Renal cortex interstitium (tissue), 15 donors: Measurements from ENCODE around the gene APBB1IP. TPM values are rescaled to one million over a fixed set of nuclear protein-coding genes. Genes with fewer than 3 reads are reported as not detected.
A peak's percentile ranks its signal among the peaks of the same experiment; 100 is the strongest.
"Not testable (repeated sequence)": the region's sequence is repeated elsewhere in the genome, so short reads cannot be mapped to it uniquely, and the experiment has no call there.

Source experiments
- DNase-seq, 11 donors: peaks; one replicate each; pipeline ENCODE4 v3.0.0-alpha.2; 2013; ENCODE audit warnings: low read depth in 9 of 11, low spot score in 4 of 11; ENCODE audit errors: extremely low read depth in 1 of 11
- long read RNA-seq, 16 experiments: transcript quantifications; one replicate each; lab custom pipeline, GENCODE V29; 2026
- polyA plus RNA-seq, 3 donors: library from polyadenylated mRNA; unstranded; fragments of 120-200 nt; gene quantifications; one replicate each; pipeline ENCODE4 v1.2.1, GENCODE V29; 2013; ENCODE audit not compliant: insufficient read length in 3 of 3

Gene APBB1IP
- 1 to 10 TPM in 2 of 3 donors, under 1 TPM in 1; 0.94 to 1.9 (median 1.4) TPM for polyA plus RNA-seq
- long read RNA-seq, donor 1 = 0 reads
- long read RNA-seq, donor 2 = 0 reads
- long read RNA-seq, donor 3 = 0 reads
- long read RNA-seq, donor 4 = 0 reads
- long read RNA-seq, donor 5 = 0 reads
- long read RNA-seq, donor 6 = 0 reads
- long read RNA-seq, donor 7 = 0 reads
- long read RNA-seq, donor 8 = 0 reads
- long read RNA-seq, donor 9 = 0 reads
- long read RNA-seq, donor 10, partial matches to known transcripts = 0 of 1 reads
- long read RNA-seq, donor 10, other reads (novel, unspliced or antisense) = 0 of 1 reads
- long read RNA-seq, donor 11 = 0 reads
- long read RNA-seq, donor 12 = 0 reads
- long read RNA-seq, donor 13 = 0 reads
- long read RNA-seq, donor 14, partial matches to known transcripts = 0 of 1 reads
- long read RNA-seq, donor 14, other reads (novel, unspliced or antisense) = 0 of 1 reads
- long read RNA-seq, donor 15 = 0 reads
- long read RNA-seq, donor 16 = 0 reads

- peak in 2 of 11 donors; percentile 4 to 5 for DNase-seq
Observed at GRCh38 chr10:26437637-26438461, at the start of gene APBB1IP. Gene APBB1IP, plus strand, starts transcription at chr10:26438341. Its CDS starts 53,986 bp downstream, at chr10:26492327.

- DNase-seq = no peak
Observed at GRCh38 chr10:26389533-26389932, 48.6 kb upstream of the APBB1IP start.

GRCh38 chr10:26391701-26392695, 46.1 kb upstream of the APBB1IP start:
- no peak for DNase-seq

GRCh38 chr10:26398353-26398752, 39.8 kb upstream of the APBB1IP start:
- not testable (repeated sequence) for DNase-seq

- DNase-seq = peak in 1 of 11 donors; percentile 2
Observed at GRCh38 chr10:26407406-26407969, 30.7 kb upstream of the APBB1IP start.

GRCh38 chr10:26408858-26409494, 29.2 kb upstream of the APBB1IP start:
- no peak for DNase-seq

GRCh38 chr10:26410356-26410755, 27.8 kb upstream of the APBB1IP start:
- DNase-seq = no peak

- no peak for DNase-seq
Observed at GRCh38 chr10:26412932-26413331, 25.2 kb upstream of the APBB1IP start.

- no peak for DNase-seq
Observed at GRCh38 chr10:26413375-26413774, 24.8 kb upstream of the APBB1IP start.

- no peak for DNase-seq
Observed at GRCh38 chr10:26417136-26417535, 21.0 kb upstream of the APBB1IP start.

- no peak for DNase-seq
Observed at GRCh38 chr10:26422977-26423376, 15.2 kb upstream of the APBB1IP start.

GRCh38 chr10:26423722-26424121, 14.4 kb upstream of the APBB1IP start:
- DNase-seq = no peak

- no peak for DNase-seq
Observed at GRCh38 chr10:26430641-26431163, 7.4 kb upstream of the APBB1IP start.

GRCh38 chr10:26432938-26433337, 5.2 kb upstream of the APBB1IP start:
- no peak for DNase-seq

GRCh38 chr10:26435852-26436251, 2.3 kb upstream of the APBB1IP start:
- DNase-seq = no peak

- DNase-seq = no peak
Observed at GRCh38 chr10:26436848-26437247, 1.3 kb upstream of the APBB1IP start.

- no peak for DNase-seq
Observed at GRCh38 chr10:26438534-26439341, 597 bp downstream of the APBB1IP start.
